Measurements from ENCODE around the gene TRPV6.

GRCh38 chr7:142933624-142934023 is 48.1 kb upstream of the TRPV6 start, which contains the start of gene TRPV5:
- TF ChIP-seq SMC3 (IDR thresholded peaks at IDR 0.05; ENCODE audit: low read depth, low read length) (no peak), ELK1 (IDR thresholded peaks at IDR 0.05; ENCODE audit: borderline replicate concordance, low read depth, low read length) (no peak), MAFK (IDR thresholded peaks at IDR 0.05; ENCODE audit: low read depth, low read length) (no peak), RCOR1 (IDR thresholded peaks at IDR 0.05; ENCODE audit: insufficient replicate concordance, low read length) (no peak), MXI1 (IDR thresholded peaks at IDR 0.05; ENCODE audit: borderline replicate concordance, low read depth, low read length) (no peak), POLR2A (IDR thresholded peaks at IDR 0.05; ENCODE audit: low read depth, low read length) (no peak), MAZ (IDR thresholded peaks at IDR 0.05; ENCODE audit: borderline replicate concordance, low read depth, low read length) (no peak), CEBPB (IDR thresholded peaks at IDR 0.05; ENCODE audit: low read depth, low read length) (no peak), RFX5 (IDR thresholded peaks at IDR 0.05; ENCODE audit: low read depth, low read length) (no peak)
- TF ChIP-seq, protein P1, sequence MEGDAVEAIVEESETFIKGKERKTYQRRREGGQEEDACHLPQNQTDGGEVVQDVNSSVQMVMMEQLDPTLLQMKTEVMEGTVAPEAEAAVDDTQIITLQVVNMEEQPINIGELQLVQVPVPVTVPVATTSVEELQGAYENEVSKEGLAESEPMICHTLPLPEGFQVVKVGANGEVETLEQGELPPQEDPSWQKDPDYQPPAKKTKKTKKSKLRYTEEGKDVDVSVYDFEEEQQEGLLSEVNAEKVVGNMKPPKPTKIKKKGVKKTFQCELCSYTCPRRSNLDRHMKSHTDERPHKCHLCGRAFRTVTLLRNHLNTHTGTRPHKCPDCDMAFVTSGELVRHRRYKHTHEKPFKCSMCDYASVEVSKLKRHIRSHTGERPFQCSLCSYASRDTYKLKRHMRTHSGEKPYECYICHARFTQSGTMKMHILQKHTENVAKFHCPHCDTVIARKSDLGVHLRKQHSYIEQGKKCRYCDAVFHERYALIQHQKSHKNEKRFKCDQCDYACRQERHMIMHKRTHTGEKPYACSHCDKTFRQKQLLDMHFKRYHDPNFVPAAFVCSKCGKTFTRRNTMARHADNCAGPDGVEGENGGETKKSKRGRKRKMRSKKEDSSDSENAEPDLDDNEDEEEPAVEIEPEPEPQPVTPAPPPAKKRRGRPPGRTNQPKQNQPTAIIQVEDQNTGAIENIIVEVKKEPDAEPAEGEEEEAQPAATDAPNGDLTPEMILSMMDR (conservative IDR thresholded peaks at IDR 0.05; ENCODE audit: low read depth, low read length): no peak
